IPS DF 6.9 (cell line): Measurements from ENCODE around the gene IFNK.

Source experiments
- DNase-seq: peaks from one replicate; pipeline ENCODE4 v3.0.0-alpha.2; 2013; ENCODE audit warnings: low read depth, low spot score
- H3K27ac ChIP-seq: one replicate; pipeline ENCODE4 v1.5.1; 2013; ENCODE audit warnings: low read length, control low read depth
- H3K27me3 ChIP-seq: 2 replicates; pipeline ENCODE4 v1.6.1; 2013; ENCODE audit warnings: mild to moderate bottlenecking, low read length; ENCODE audit not compliant: control insufficient read depth, insufficient read depth
- H3K36me3 ChIP-seq: 2 replicates; pipeline ENCODE4 v1.6.1; 2013; ENCODE audit warnings: low read length; ENCODE audit not compliant: control insufficient read depth, insufficient read depth
- H3K4me1 ChIP-seq: 2 replicates; pipeline ENCODE4 v1.6.1; 2013; ENCODE audit warnings: low read length; ENCODE audit not compliant: control insufficient read depth, insufficient read depth
- H3K4me3 ChIP-seq: 2 replicates; pipeline ENCODE4 v1.5.1; 2013; ENCODE audit warnings: mild to moderate bottlenecking, low read length
- H3K9me3 ChIP-seq: 2 replicates; pipeline ENCODE4 v1.6.1; 2013; ENCODE audit warnings: low read length, inconsistent platforms; ENCODE audit not compliant: control insufficient read depth, insufficient read depth
- WGBS: extraction: QIAGEN DNeasy Blood & Tissue Kit; methylation state at CpG from one replicate; pipeline ENCODE4 v1.1.7; 2013; ENCODE audit warnings: mixed read lengths, missing lambda C conversion rate; ENCODE audit not compliant: insufficient read length, insufficient coverage; 5-methylcytosine and 5-hydroxymethylcytosine counted together

The IFNK gene

DNA sequence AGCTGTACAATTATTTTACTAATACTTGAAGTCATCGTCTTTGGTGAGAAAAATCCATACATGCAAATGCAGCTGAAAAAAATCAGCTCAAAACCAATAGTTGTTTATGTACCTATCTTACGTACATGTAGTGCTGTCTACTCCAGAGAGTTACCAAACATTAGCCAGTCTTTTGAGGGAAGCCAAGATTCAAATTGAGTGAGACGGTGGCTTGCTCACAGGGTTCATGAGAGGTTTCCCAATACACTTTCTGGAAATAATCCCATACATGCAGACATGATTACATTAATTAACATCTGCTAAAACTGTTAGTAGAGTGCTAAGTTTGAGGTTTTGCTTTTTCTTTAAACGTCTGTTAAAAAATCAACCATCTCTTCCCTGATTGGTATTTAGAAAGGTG, 46.9 kb downstream of the IFNK start:
- no peaks in the 10 kb centered on the region; the same call in 1 of the 2 replicates for H3K4me1 ChIP-seq

DNA sequence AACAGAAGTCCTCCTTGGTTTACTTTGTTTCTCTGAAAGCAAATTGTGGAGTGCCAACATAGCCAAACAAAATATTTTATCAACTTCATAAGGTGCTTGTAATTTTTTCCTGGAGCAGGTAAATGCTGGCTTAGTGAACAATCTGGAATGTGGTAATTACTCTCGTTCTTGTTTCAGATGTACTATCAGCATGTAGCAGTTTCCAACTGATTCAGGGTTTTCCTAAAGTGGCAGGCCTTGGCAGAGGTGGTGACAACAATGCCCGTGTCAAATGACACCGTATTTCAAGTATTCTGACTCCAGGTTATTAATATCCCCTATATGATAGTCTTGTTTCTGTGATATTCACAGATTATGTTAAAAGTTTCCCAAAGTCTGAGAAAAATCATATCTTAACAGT, 48.0 kb downstream of the IFNK start:
- no peak overlapping the region for H3K4me3 ChIP-seq
- H3K27ac ChIP-seq, result no peak overlapping the region
- WGBS, result no CpG with 5 or more reads among the region's 3 CpGs

More for the DNA sequence above, 46.9 kb downstream of the IFNK start:
- DNase-seq, result no peak
- no CpG with 5 or more reads among the region's 4 CpGs for WGBS
- Histone ChIP-seq H3K36me3 (no peaks in the 10 kb centered on the region; the same call in 1 of the 2 replicates), H3K27me3 (no peaks in the 10 kb centered on the region), H3K4me3 (no peak overlapping the region), H3K27ac (no peak overlapping the region), H3K9me3 (no peaks in the 10 kb centered on the region)

DNA sequence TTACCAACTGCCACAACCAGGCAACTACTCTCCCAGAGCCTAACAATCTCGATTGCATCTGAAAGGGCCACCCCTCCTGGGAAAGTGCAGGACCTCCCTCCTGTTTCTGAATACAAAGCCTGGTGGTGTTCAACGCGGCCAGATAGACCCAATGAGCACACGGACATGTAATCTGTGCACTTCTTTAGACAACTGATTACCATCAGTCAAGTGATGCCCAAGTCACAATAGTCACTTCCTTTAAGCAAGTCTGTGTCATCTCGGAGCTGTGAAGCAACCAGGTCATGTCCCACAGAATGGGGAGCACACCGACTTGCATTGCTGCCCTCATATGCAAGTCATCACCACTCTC, 48.5 kb downstream of the IFNK start:
- Histone ChIP-seq H3K27ac (no peak overlapping the region), H3K4me3 (peak overlapping the region; percentile 60; the same call in 1 of the 2 replicates), H3K4me1 (no peaks in the 10 kb centered on the region; the same call in 1 of the 2 replicates), H3K9me3 (no peaks in the 10 kb centered on the region; the same call in 1 of the 2 replicates), H3K27me3 (no peaks in the 10 kb centered on the region), H3K36me3 (no peaks in the 10 kb centered on the region)
- no CpG with 5 or more reads among the region's 6 CpGs for WGBS
- DNase-seq, result no peak

More for the DNA sequence above, 48.0 kb downstream of the IFNK start:
- Histone ChIP-seq H3K27me3 (no peaks in the 10 kb centered on the region), H3K36me3 (no peaks in the 10 kb centered on the region), H3K9me3 (no peaks in the 10 kb centered on the region; the same call in 1 of the 2 replicates), H3K4me1 (no peaks in the 10 kb centered on the region; the same call in 1 of the 2 replicates)
- DNase-seq, result no peak

DNA sequence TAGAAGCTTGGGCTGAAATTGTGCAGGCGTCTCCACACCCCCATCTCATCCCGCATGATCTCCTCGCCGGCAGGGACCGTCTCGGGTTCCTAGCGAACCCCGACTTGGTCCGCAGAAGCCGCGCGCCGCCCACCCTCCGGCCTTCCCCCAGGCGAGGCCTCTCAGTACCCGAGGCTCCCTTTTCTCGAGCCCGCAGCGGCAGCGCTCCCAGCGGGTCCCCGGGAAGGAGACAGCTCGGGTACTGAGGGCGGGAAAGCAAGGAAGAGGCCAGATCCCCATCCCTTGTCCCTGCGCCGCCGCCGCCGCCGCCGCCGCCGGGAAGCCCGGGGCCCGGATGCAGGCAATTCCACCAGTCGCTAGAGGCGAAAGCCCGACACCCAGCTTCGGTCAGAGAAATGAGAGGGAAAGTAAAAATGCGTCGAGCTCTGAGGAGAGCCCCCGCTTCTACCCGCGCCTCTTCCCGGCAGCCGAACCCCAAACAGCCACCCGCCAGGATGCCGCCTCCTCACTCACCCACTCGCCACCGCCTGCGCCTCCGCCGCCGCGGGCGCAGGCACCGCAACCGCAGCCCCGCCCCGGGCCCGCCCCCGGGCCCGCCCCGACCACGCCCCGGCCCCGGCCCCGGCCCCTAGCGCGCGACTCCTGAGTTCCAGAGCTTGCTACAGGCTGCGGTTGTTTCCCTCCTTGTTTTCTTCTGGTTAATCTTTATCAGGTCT, 49.0 kb downstream of the IFNK start, which contains the start of gene C9orf72:
TSS of gene C9orf72 (minus strand) at position 564 of the 716 bp plus-strand sequence. CDS start 6,361 bp downstream, outside the sequence.
- Histone ChIP-seq H3K9me3 (no peaks in the 10 kb centered on the region; the same call in 1 of the 2 replicates), H3K4me3 (peak within 1 kb of the TSS; percentile 74; the same call in 1 of the 2 replicates), H3K27me3 (no peaks in the 10 kb centered on the region), H3K27ac (no peak within 1 kb of the TSS), H3K4me1 (no peaks in the 10 kb centered on the region; the same call in 1 of the 2 replicates), H3K36me3 (no peaks in the 10 kb centered on the region)
- WGBS, result no CpG with 5 or more reads among the region's 72 CpGs
- no peak for DNase-seq

DNA sequence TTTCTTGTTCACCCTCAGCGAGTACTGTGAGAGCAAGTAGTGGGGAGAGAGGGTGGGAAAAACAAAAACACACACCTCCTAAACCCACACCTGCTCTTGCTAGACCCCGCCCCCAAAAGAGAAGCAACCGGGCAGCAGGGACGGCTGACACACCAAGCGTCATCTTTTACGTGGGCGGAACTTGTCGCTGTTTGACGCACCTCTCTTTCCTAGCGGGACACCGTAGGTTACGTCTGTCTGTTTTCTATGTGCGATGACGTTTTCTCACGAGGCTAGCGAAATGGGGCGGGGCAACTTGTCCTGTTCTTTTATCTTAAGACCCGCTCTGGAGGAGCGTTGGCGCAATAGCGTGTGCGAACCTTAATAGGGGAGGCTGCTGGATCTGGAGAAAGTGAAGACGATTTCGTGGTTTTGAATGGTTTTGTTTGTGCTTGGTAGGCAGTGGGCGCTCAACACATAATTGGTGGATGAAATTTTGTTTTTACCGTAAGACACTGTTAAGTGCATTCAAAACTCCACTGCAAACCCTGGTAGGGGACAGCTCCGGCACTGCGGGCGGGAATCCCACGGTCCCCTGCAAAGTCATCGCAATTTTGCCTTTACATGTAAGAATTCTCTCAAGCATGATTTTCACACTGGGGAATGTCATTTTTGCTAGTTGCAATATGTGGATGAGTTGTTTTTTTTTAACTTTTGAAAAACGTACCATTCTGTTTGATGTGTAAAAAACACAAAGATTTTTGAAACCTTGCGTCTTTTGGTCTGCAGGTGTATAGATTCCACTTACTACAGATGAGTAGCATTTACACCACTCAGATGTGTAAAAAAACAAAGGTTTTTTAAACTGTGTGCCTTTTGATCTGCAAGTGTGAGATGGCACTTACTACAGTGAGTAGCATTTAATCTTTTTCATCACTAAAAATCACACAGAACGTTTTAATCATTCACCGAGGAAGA, 49.8 kb downstream of the IFNK start:
- DNase-seq, result peak; percentile 98
- H3K36me3 ChIP-seq, result no peaks in the 10 kb centered on the region
- peak overlapping the region; percentile 74; the same call in 1 of the 2 replicates for H3K4me3 ChIP-seq
- H3K9me3 ChIP-seq, result no peaks in the 10 kb centered on the region; the same call in 1 of the 2 replicates
- H3K4me1 ChIP-seq, result no peaks in the 10 kb centered on the region; the same call in 1 of the 2 replicates
- no CpG with 5 or more reads among the region's 35 CpGs for WGBS
- no peaks in the 10 kb centered on the region for H3K27me3 ChIP-seq
- H3K27ac ChIP-seq, result no peak overlapping the region
